H1 (cell line): ENCODE results near the gene NAIF1. TPM values are rescaled to one million over a fixed set of nuclear protein-coding genes. Genes with fewer than 3 reads are reported as not detected.

Source experiments
- CTCF ChIA-PET: fragments of 300-600 bp; sonication (Branson Sonifier 250); formaldehyde crosslinking; loops from one replicate; lab custom pipeline; 2021; ENCODE audit not compliant: partially characterized antibody; lab: Charles Lee
- POLR2A ChIA-PET: fragments of 300-600 bp; sonication (Branson Sonifier 250); formaldehyde crosslinking; loops from one replicate; lab custom pipeline; 2021; ENCODE audit warnings: inconsistent platforms; ENCODE audit not compliant: partially characterized antibody; lab: Charles Lee
- DNase-seq, 2 experiments: peaks; one replicate each; pipeline versions ENCODE4 v3.0.0 to v3.0.0-alpha.2; 2010 to 2022; ENCODE audit warnings: low spot score in 2 of 2, low read depth in 1 of 2, mixed read lengths in 1 of 2
- FAIRE-seq: peaks from 2 replicates; lab custom pipeline; 2011; peaks lifted over from hg19 to GRCh38; lab: Jason Lieb, UNC
- H2AFZ ChIP-seq: 2 replicates; pipeline ENCODE4 v1.8.1; 2012; ENCODE audit warnings: low read length, inconsistent platforms
- H2AK5ac ChIP-seq: 2 replicates; pipeline ENCODE4 v1.6.1; 2013; ENCODE audit warnings: low read depth, low read length
- H2BK120ac ChIP-seq: replicated peaks from 2 replicates; pipeline ENCODE3; 2013; ENCODE audit warnings: low read depth, low read length, inconsistent platforms
- H2BK12ac ChIP-seq: 2 replicates; pipeline ENCODE4 v1.6.1; 2013; ENCODE audit warnings: low read depth, low read length
- H2BK15ac ChIP-seq: 2 replicates; pipeline ENCODE4 v1.6.1; 2013; ENCODE audit warnings: low read length
- H2BK20ac ChIP-seq: 2 replicates; pipeline ENCODE4 v1.6.1; 2013; ENCODE audit warnings: low read length
- H2BK5ac ChIP-seq: 2 replicates; pipeline ENCODE4 v1.6.1; 2013; ENCODE audit warnings: low read depth, low read length
- H3K14ac ChIP-seq: 2 replicates; pipeline ENCODE4 v1.6.1; 2013; ENCODE audit warnings: inconsistent platforms; ENCODE audit not compliant: insufficient read length
- H3K18ac ChIP-seq: 2 replicates; pipeline ENCODE4 v1.6.1; 2013; ENCODE audit warnings: low read length; ENCODE audit errors: extremely low read depth
- H3K23ac ChIP-seq: 2 replicates; pipeline ENCODE4 v1.6.1; 2013; ENCODE audit warnings: inconsistent platforms; ENCODE audit not compliant: insufficient read length
- H3K23me2 ChIP-seq: 2 replicates; pipeline ENCODE4 v1.6.1; 2013; ENCODE audit warnings: low read depth, low read length
- H3K27ac ChIP-seq: 2 replicates; pipeline ENCODE4 v1.6.1; 2011; ENCODE audit warnings: low read depth, low read length, inconsistent platforms
- H3K27me3 ChIP-seq, 4 experiments: replicated peaks in 1 of 4; 1 replicate in 1 of 4; 2 replicates in 3 of 4; pipeline versions ENCODE4 v1.6.1 to v1.8.1; 2011 to 2013; ENCODE audit warnings: low read length in 3 of 4, mild to moderate bottlenecking in 3 of 4, inconsistent platforms in 2 of 4, mixed read lengths in 2 of 4, moderate library complexity in 1 of 4; ENCODE audit not compliant: control insufficient read depth in 3 of 4, insufficient read depth in 3 of 4; ENCODE audit errors: extremely low read depth in 1 of 4
- H3K36me3 ChIP-seq, 4 experiments: 2 replicates each; pipeline versions ENCODE4 v1.6.1 to v1.8.1; 2011 to 2013; ENCODE audit warnings: mild to moderate bottlenecking in 4 of 4, low read length in 3 of 4, moderate library complexity in 2 of 4, control low read depth in 1 of 4, inconsistent platforms in 1 of 4; ENCODE audit not compliant: insufficient read depth in 4 of 4, control insufficient read depth in 2 of 4
- H3K4ac ChIP-seq: replicated peaks from 2 replicates; pipeline ENCODE3; 2013; ENCODE audit warnings: low read length, low read depth, mixed read lengths, inconsistent platforms; ENCODE audit not compliant: insufficient read length
- H3K4me1 ChIP-seq, 4 experiments: replicated peaks in 1 of 4; 1 replicate in 1 of 4; 2 replicates in 3 of 4; pipeline versions ENCODE4 v1.6.1 to v1.8.1; 2011 to 2013; ENCODE audit warnings: low read length in 3 of 4, inconsistent platforms in 2 of 4, mixed read lengths in 1 of 4; ENCODE audit not compliant: insufficient read depth in 4 of 4, control insufficient read depth in 3 of 4
- H3K4me2 ChIP-seq, 2 experiments: 2 replicates each; pipeline versions ENCODE4 v1.6.1 to v1.8.1; 2011 to 2013; ENCODE audit warnings: low read depth in 2 of 2, low read length in 2 of 2, control low read depth in 1 of 2, inconsistent platforms in 1 of 2, mild to moderate bottlenecking in 1 of 2; ENCODE audit not compliant: insufficient read depth in 1 of 2
- H3K4me3 ChIP-seq, 4 experiments: fragments of 200-600, 300-600 bp in 1 of 4; sonication (generic), shearing (Covaris generic), sonication (Bioruptor Twin) in 1 of 4; 2 replicates each; pipeline versions ENCODE4 v1.5.1 to v1.8.1; 2011 to 2016; ENCODE audit warnings: low read length in 4 of 4, low read depth in 3 of 4, control low read depth in 2 of 4, inconsistent platforms in 2 of 4, mild to moderate bottlenecking in 2 of 4, mixed read lengths in 1 of 4, moderate library complexity in 1 of 4; ENCODE audit not compliant: insufficient read depth in 2 of 4; ENCODE audit errors: extremely low read depth in 1 of 4
- H3K56ac ChIP-seq: replicated peaks from 2 replicates; pipeline ENCODE3; 2013; ENCODE audit warnings: low read depth, mild to moderate bottlenecking, mixed read lengths, low read length, inconsistent platforms; ENCODE audit not compliant: insufficient read length
- H3K79me1 ChIP-seq: 2 replicates; pipeline ENCODE4 v1.6.1; 2013; ENCODE audit warnings: low read depth, low read length, control low read depth
- H3K79me2 ChIP-seq, 2 experiments: 2 replicates each; pipeline versions ENCODE4 v1.6.1 to v1.8.1; 2012 to 2013; ENCODE audit warnings: low read length in 2 of 2, mild to moderate bottlenecking in 2 of 2, inconsistent platforms in 1 of 2; ENCODE audit not compliant: insufficient read depth in 2 of 2, control insufficient read depth in 1 of 2
- H3K9ac ChIP-seq, 4 experiments: replicated peaks in 1 of 4; 1 replicate in 1 of 4; 2 replicates in 3 of 4; pipeline versions ENCODE4 v1.6.1 to v1.8.1; 2011 to 2013; ENCODE audit warnings: low read depth in 3 of 4, low read length in 3 of 4, control low read depth in 2 of 4, mild to moderate bottlenecking in 2 of 4, moderate library complexity in 2 of 4, inconsistent platforms in 1 of 4; ENCODE audit errors: extremely low read depth in 1 of 4
- H3K9me3 ChIP-seq, 2 experiments: 2 replicates each; pipeline versions ENCODE4 v1.6.1 to v1.8.1; 2012 to 2013; ENCODE audit warnings: mild to moderate bottlenecking in 2 of 2, moderate library complexity in 2 of 2, control low read depth in 1 of 2, inconsistent platforms in 1 of 2, low read depth in 1 of 2, low read length in 1 of 2, mixed read lengths in 1 of 2; ENCODE audit not compliant: insufficient read depth in 2 of 2
- H4K20me1 ChIP-seq, 2 experiments: replicated peaks in 1 of 2; 2 replicates each; pipeline versions ENCODE3 to v1.8.1; 2011 to 2013; ENCODE audit warnings: inconsistent platforms in 2 of 2, low read length in 2 of 2, mild to moderate bottlenecking in 1 of 2; ENCODE audit not compliant: insufficient read depth in 2 of 2, control insufficient read depth in 1 of 2
- H4K5ac ChIP-seq: 2 replicates; pipeline ENCODE4 v1.6.1; 2013; ENCODE audit warnings: low read length, low read depth, mixed read lengths, inconsistent platforms; ENCODE audit not compliant: insufficient read length
- H4K8ac ChIP-seq: 2 replicates; pipeline ENCODE4 v1.8.0; 2013; ENCODE audit warnings: mild to moderate bottlenecking, moderate library complexity, low read length, inconsistent platforms; ENCODE audit not compliant: insufficient read depth; ENCODE audit errors: extremely low read depth
- H4K91ac ChIP-seq: replicated peaks from 2 replicates; pipeline ENCODE3; 2013; ENCODE audit warnings: low read length, mixed read lengths, inconsistent platforms; ENCODE audit not compliant: insufficient read length
- ASH2L ChIP-seq: fragments of 200-600, 300-600 bp; sonication (generic); IDR thresholded peaks from one replicate; pipeline ENCODE4 v1.7.1; 2017; ENCODE audit warnings: low read length
- CBX5 ChIP-seq: fragments of 300-800, 300-1000 bp; sonication (generic); IDR thresholded peaks from 2 replicates; pipeline ENCODE4 v1.7.1; 2016; ENCODE audit warnings: antibody characterized with exemption, low read length, low read depth
- CREB1 ChIP-seq: IDR thresholded peaks from 2 replicates; pipeline ENCODE4 v1.6.1; 2012; ENCODE audit warnings: inconsistent platforms
- HDAC6 ChIP-seq: IDR thresholded peaks from one replicate; pipeline ENCODE4 v1.7.1; 2012; ENCODE audit warnings: low read depth, mild to moderate bottlenecking, inconsistent platforms, low read length, moderate library complexity
- JUND ChIP-seq: IDR thresholded peaks from 2 replicates; pipeline ENCODE4 v1.6.1; 2011; ENCODE audit warnings: mild to moderate bottlenecking, improper control_type of control experiment, low read length
- KDM1A ChIP-seq: fragments of 200-600, 300-600 bp; sonication (generic); IDR thresholded peaks from 2 replicates; pipeline ENCODE4 v1.7.1; 2016; ENCODE audit warnings: mild to moderate bottlenecking, low read length, borderline replicate concordance
- KDM4A ChIP-seq: IDR thresholded peaks from one replicate; pipeline ENCODE4 v1.7.1; 2012; ENCODE audit warnings: low read depth, mild to moderate bottlenecking, moderate library complexity, low read length, inconsistent platforms; ENCODE audit not compliant: severe bottlenecking
- KDM5A ChIP-seq: fragments of 200-600 bp; IDR thresholded peaks from 2 replicates; pipeline ENCODE4 v1.7.1; 2012; ENCODE audit warnings: mild to moderate bottlenecking, low read length, inconsistent platforms, mixed read lengths
- NANOG ChIP-seq: IDR thresholded peaks from 2 replicates; pipeline ENCODE4 v1.6.1; 2011; ENCODE audit warnings: low read length, low read depth, mild to moderate bottlenecking, inconsistent platforms; ENCODE audit not compliant: insufficient read depth, poor library complexity, severe bottlenecking
- POLR2AphosphoS5 ChIP-seq: IDR thresholded peaks from 2 replicates; pipeline ENCODE4 v1.6.1; 2011; ENCODE audit warnings: low read depth, low read length
- POU5F1 ChIP-seq: IDR thresholded peaks from 2 replicates; pipeline ENCODE4 v1.6.1; 2011; ENCODE audit warnings: low read depth, mild to moderate bottlenecking, low read length, moderate library complexity
- RXRA ChIP-seq: IDR thresholded peaks from 2 replicates; pipeline ENCODE4 v1.6.1; 2011; ENCODE audit warnings: low read depth, mild to moderate bottlenecking, low read length, moderate library complexity; ENCODE audit not compliant: insufficient read depth
- SP2 ChIP-seq: IDR thresholded peaks from 2 replicates; pipeline ENCODE4 v1.6.1; 2012; ENCODE audit warnings: mild to moderate bottlenecking, low read length, inconsistent platforms
- TAF1 ChIP-seq: IDR thresholded peaks from 2 replicates; pipeline ENCODE4 v1.6.1; 2011; ENCODE audit warnings: mild to moderate bottlenecking, low read depth, low read length
- TCF12 ChIP-seq: IDR thresholded peaks from 2 replicates; pipeline ENCODE4 v1.6.1; 2011; ENCODE audit warnings: low read depth, mild to moderate bottlenecking, low read length
- WGBS, 2 experiments: shearing (Covaris generic) in 1 of 2; methylation state at CpG; one replicate each; pipeline versions ENCODE4 v1.1.6 to v1.1.7; 2013 to 2015; ENCODE audit warnings: low lambda C conversion rate in 2 of 2, mixed read lengths in 2 of 2, inconsistent platforms in 1 of 2, low coverage in 1 of 2, missing lambda C conversion rate in 1 of 2; ENCODE audit not compliant: insufficient replicate concordance in 2 of 2, insufficient coverage in 1 of 2, insufficient read length in 1 of 2; ENCODE audit errors: extremely low coverage in 1 of 2, missing lambda C conversion rate in 1 of 2; 5-methylcytosine and 5-hydroxymethylcytosine counted together
- polyA plus RNA-seq, 7 experiments: library from polyadenylated mRNA; depleted of rRNA in 3 of 7; stranded (reverse) in 5 of 7; unstranded in 2 of 7; fragments of >200 nt in 5 of 7; fragments of 200-250 nt in 2 of 7; gene quantifications; 1 replicate in 5 of 7; 2 replicates in 1 of 7; 4 replicates in 1 of 7; pipeline versions ENCODE4 v1.2.1 to v1.2.3, GENCODE V29; 2011 to 2013; ENCODE audit warnings: missing spikeins in 2 of 7, mixed read lengths in 2 of 7
- total RNA-seq: library from RNA; stranded (reverse); fragmentation: NEBNext Ultra II Directional; extraction: Animal tissue kit (Norgen Biotek cat#: 25700); gene quantifications from 2 replicates; pipeline ENCODE4 v1.2.1, GENCODE V29; 2021
- TF ChIP-seq, protein P1 (sequence below): IDR thresholded peaks from 2 replicates; pipeline ENCODE4 v1.6.1; 2012; ENCODE audit warnings: inconsistent platforms

NAIF1 gene
- total and polyA plus RNA-seq, 2 of the 8 experiments (the other 6 are each of a cell fraction or from before 2014, with no cell fraction given), result 8.7 to 9.0 TPM

DNA sequence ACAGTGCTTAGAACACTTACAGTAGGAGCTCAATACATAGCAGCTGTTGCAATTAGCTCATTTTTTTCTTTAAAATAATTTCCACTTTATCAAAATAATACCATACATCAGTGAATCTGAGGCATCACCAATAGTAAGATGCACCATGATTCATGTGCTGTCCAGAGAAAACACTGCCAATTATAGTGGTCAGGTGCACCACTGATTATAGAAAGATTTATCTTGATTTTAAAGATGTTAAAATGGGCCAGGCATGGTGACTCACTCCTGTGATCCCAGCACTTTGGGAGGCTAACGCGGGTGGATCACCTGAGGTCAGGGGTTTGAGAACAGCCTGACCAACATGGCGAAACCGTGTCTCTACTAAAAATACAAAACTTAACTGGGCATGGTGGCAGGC lies 39.4 kb downstream of the NAIF1 start:
- no peaks in the 10 kb centered on the region for H3K4me1 ChIP-seq
- no peak overlapping the region for H4K8ac ChIP-seq
- no peaks in the 10 kb centered on the region for H3K79me2 ChIP-seq
- no peak overlapping the region for H3K4me3 ChIP-seq
- no peak overlapping the region for H3K56ac ChIP-seq
- ChIA-PET CTCF (interaction anchor here (1.0 to 38.5 kb wide), 6 partner anchors 8 to 90 kb away, joined by 3 to 825 read pairs (median 7); partner anchors contain the start of gene DPM2), POLR2A (no interaction called here)
- no peaks in the 10 kb centered on the region for H3K23me2 ChIP-seq
- H3K36me3 ChIP-seq, result no peaks in the 10 kb centered on the region
- H3K18ac ChIP-seq, result no peak overlapping the region
- H3K27ac ChIP-seq, result no peak overlapping the region
- no peak overlapping the region for H3K4ac ChIP-seq
- no peak overlapping the region for H3K4me2 ChIP-seq
- no peaks in the 10 kb centered on the region for H4K20me1 ChIP-seq
- H2BK12ac ChIP-seq, result no peak overlapping the region
- no peak overlapping the region for H3K14ac ChIP-seq
- no peak overlapping the region for H2BK20ac ChIP-seq
- no peaks in the 10 kb centered on the region for H3K79me1 ChIP-seq
- H2BK15ac ChIP-seq, result no peak overlapping the region
- H2BK5ac ChIP-seq, result no peak overlapping the region
- DNase-seq (no peak), FAIRE-seq (no peak)
- WGBS, 2 experiments, result 86% methylated on average over 4 of the region's 4 CpGs; no CpG with 5 or more reads in 1 of the 2 experiments
- H3K9ac ChIP-seq, result no peak overlapping the region
- H3K27me3 ChIP-seq, result no peaks in the 10 kb centered on the region
- H3K9me3 ChIP-seq, result no peaks in the 10 kb centered on the region
- H4K91ac ChIP-seq, result no peak overlapping the region
- no peak overlapping the region for H3K23ac ChIP-seq
- H2BK120ac ChIP-seq, result no peak overlapping the region
- no peak overlapping the region for H2AFZ ChIP-seq
- no peak overlapping the region for H2AK5ac ChIP-seq
- no peak overlapping the region for H4K5ac ChIP-seq
- TF ChIP-seq POU5F1, result no peak
- TF ChIP-seq KDM1A, result no peak
- no peak for TF ChIP-seq KDM4A
- TF ChIP-seq TCF12, result no peak
- no peak for TF ChIP-seq JUND
- no peak for TF ChIP-seq ASH2L
- TF ChIP-seq SP2, result no peak
- no peak for TF ChIP-seq POLR2AphosphoS5
- TF ChIP-seq HDAC6, result no peak
- no peak for TF ChIP-seq NANOG
- no peak for TF ChIP-seq CBX5
- no peak for TF ChIP-seq TAF1
- TF ChIP-seq, protein P1, sequence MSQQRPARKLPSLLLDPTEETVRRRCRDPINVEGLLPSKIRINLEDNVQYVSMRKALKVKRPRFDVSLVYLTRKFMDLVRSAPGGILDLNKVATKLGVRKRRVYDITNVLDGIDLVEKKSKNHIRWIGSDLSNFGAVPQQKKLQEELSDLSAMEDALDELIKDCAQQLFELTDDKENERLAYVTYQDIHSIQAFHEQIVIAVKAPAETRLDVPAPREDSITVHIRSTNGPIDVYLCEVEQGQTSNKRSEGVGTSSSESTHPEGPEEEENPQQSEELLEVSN, result no peak
- no peak for TF ChIP-seq RXRA
- TF ChIP-seq CREB1, result no peak
- TF ChIP-seq KDM5A, result no peak
